ENCODE data around the gene INPP4A. TPM values are rescaled to one million over a fixed set of nuclear protein-coding genes. Genes with fewer than 3 reads are reported as not detected.

INPP4A gene
- total and polyA plus RNA-seq, 2 of the 13 experiments (the other 11 are each of a cell fraction or from before 2014, with no cell fraction given): 10.1 to 10.9 TPM

GRCh38 chr2:98528349-98528748 lies 83.7 kb downstream of the INPP4A start:
- ATAC-seq: no peak
- ChIA-PET CTCF (ENCODE audit: low intra/inter-chr PET ratio, low total read pairs) (no interaction called here), POLR2A (no interaction called here)
- no peak overlapping the region for H3K4me2 ChIP-seq (ENCODE audit: low read depth, low read length)
- no peak for FAIRE-seq
- no peaks in the 10 kb centered on the region for H3K4me1 ChIP-seq (ENCODE audit: insufficient read depth, low read length)
- H3K4me3 ChIP-seq (replicated peaks in 1 of 3; ENCODE audit: insufficient read depth in 1 of 3, low read depth in 2 of 3, low read length in 3 of 3): no peak overlapping the region
- TF ChIP-seq, protein P1, sequence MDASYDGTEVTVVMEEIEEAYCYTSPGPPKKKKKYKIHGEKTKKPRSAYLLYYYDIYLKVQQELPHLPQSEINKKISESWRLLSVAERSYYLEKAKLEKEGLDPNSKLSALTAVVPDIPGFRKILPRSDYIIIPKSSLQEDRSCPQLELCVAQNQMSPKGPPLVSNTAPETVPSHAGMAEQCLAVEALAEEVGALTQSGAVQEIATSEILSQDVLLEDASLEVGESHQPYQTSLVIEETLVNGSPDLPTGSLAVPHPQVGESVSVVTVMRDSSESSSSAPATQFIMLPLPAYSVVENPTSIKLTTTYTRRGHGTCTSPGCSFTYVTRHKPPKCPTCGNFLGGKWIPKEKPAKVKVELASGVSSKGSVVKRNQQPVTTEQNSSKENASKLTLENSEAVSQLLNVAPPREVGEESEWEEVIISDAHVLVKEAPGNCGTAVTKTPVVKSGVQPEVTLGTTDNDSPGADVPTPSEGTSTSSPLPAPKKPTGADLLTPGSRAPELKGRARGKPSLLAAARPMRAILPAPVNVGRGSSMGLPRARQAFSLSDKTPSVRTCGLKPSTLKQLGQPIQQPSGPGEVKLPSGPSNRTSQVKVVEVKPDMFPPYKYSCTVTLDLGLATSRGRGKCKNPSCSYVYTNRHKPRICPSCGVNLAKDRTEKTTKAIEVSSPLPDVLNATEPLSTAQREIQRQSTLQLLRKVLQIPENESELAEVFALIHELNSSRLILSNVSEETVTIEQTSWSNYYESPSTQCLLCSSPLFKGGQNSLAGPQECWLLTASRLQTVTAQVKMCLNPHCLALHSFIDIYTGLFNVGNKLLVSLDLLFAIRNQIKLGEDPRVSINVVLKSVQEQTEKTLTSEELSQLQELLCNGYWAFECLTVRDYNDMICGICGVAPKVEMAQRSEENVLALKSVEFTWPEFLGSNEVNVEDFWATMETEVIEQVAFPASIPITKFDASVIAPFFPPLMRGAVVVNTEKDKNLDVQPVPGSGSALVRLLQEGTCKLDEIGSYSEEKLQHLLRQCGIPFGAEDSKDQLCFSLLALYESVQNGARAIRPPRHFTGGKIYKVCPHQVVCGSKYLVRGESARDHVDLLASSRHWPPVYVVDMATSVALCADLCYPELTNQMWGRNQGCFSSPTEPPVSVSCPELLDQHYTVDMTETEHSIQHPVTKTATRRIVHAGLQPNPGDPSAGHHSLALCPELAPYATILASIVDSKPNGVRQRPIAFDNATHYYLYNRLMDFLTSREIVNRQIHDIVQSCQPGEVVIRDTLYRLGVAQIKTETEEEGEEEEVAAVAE (CRISPR knock-in tag; IDR thresholded peaks at IDR 0.05; ENCODE audit: borderline replicate concordance): no peak
- TF ChIP-seq NFKB2 (CRISPR knock-in tag; IDR thresholded peaks at IDR 0.05; ENCODE audit: borderline replicate concordance) (no peak), KLF12 (CRISPR knock-in tag; IDR thresholded peaks at IDR 0.05; ENCODE audit: borderline replicate concordance) (no peak), ZNF160 (CRISPR knock-in tag; IDR thresholded peaks at IDR 0.05) (no peak), MATR3 (CRISPR knock-in tag; IDR thresholded peaks at IDR 0.05) (no peak), ZNF430 (CRISPR knock-in tag; IDR thresholded peaks at IDR 0.05) (no peak), ZSCAN20 (CRISPR knock-in tag; IDR thresholded peaks at IDR 0.05; ENCODE audit: borderline replicate concordance) (no peak), ZBTB7A (CRISPR knock-in tag; IDR thresholded peaks at IDR 0.05) (no peak)
- TF ChIP-seq, protein P2, sequence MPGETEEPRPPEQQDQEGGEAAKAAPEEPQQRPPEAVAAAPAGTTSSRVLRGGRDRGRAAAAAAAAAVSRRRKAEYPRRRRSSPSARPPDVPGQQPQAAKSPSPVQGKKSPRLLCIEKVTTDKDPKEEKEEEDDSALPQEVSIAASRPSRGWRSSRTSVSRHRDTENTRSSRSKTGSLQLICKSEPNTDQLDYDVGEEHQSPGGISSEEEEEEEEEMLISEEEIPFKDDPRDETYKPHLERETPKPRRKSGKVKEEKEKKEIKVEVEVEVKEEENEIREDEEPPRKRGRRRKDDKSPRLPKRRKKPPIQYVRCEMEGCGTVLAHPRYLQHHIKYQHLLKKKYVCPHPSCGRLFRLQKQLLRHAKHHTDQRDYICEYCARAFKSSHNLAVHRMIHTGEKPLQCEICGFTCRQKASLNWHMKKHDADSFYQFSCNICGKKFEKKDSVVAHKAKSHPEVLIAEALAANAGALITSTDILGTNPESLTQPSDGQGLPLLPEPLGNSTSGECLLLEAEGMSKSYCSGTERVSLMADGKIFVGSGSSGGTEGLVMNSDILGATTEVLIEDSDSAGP (CRISPR knock-in tag; IDR thresholded peaks at IDR 0.05; ENCODE audit: borderline replicate concordance): no peak
- no peak overlapping the region for H2AFZ ChIP-seq (ENCODE audit: low read length)
- DNase-seq (ENCODE audit: low spot score): no peak
- H4K20me1 ChIP-seq (ENCODE audit: insufficient read depth, low read length): no peaks in the 10 kb centered on the region
- H3K9ac ChIP-seq (ENCODE audit: insufficient read depth, low read depth, low read length): no peak overlapping the region
- no peaks in the 10 kb centered on the region; a peak in 1 of 5 replicates for H3K36me3 ChIP-seq (replicated peaks in 1 of 2; ENCODE audit: control insufficient read depth in 1 of 2, insufficient read depth in 2 of 2, low read length in 2 of 2)
- H3K27ac ChIP-seq (ENCODE audit: extremely low read length, insufficient read depth, low read length): no peak overlapping the region
- in situ Hi-C loops (cut with HindIII; ENCODE audit: extremely low pct_ligation_motif_present, low pct_unique_long_range_greater_than_20kb) (no loop called here), intact Hi-C loops (cut with micrococcal nuclease; ENCODE audit: unreplicated experiment) (no loop called here)
- no peaks in the 10 kb centered on the region for H3K9me3 ChIP-seq (ENCODE audit: low read length)
- no TSS peak for BruUV-seq (replicated peaks)
- H3K27me3 ChIP-seq (ENCODE audit: control insufficient read depth in 1 of 2, insufficient read depth in 2 of 2, low read length in 2 of 2): no peaks in the 10 kb centered on the region
- no peaks in the 10 kb centered on the region for H3K79me2 ChIP-seq (ENCODE audit: insufficient read depth, low read length)
